ENCODE results near the gene CARNS1.

Gene CARNS1

GRCh38 chr11:67429722-67430121 lies 14.2 kb downstream of the CARNS1 start:
- no peak for DNase-seq

GRCh38 chr11:67431346-67432249 lies 16.1 kb downstream of the CARNS1 start:
- no peak for DNase-seq

GRCh38 chr11:67432655-67433349 lies 17.3 kb downstream of the CARNS1 start:
- no peak for DNase-seq

GRCh38 chr11:67433536-67434394 lies 18.3 kb downstream of the CARNS1 start:
- no peak for DNase-seq

GRCh38 chr11:67434395-67434881 lies 19.0 kb downstream of the CARNS1 start:
- no peak for DNase-seq

- DNase-seq: peak; percentile 53
These were observed 19.7 kb downstream of the CARNS1 start for GRCh38 chr11:67435031-67435726.

GRCh38 chr11:67435727-67436458 lies 20.4 kb downstream of the CARNS1 start:
- no peak for DNase-seq

- peak; percentile 75 for DNase-seq
These were observed 21.1 kb downstream of the CARNS1 start for GRCh38 chr11:67436459-67437081.

- DNase-seq: peak; percentile 65
These were observed 21.8 kb downstream of the CARNS1 start, which contains the start of gene PTPRCAP for GRCh38 chr11:67437082-67437808. Gene PTPRCAP, minus strand, starts transcription at chr11:67437682. Its CDS starts 63 bp downstream, at chr11:67437619.

- DNase-seq: no peak
These were observed 22.3 kb downstream of the CARNS1 start for GRCh38 chr11:67437809-67438157.

- no peak for DNase-seq
These were observed 22.9 kb downstream of the CARNS1 start for GRCh38 chr11:67438158-67438902.

- peak; percentile 75 for DNase-seq
These were observed 24.1 kb downstream of the CARNS1 start for GRCh38 chr11:67439321-67440228.

- DNase-seq: no peak
These were observed 25.0 kb downstream of the CARNS1 start for GRCh38 chr11:67440229-67441097.

GRCh38 chr11:67441098-67441563 lies 25.7 kb downstream of the CARNS1 start:
- DNase-seq: no peak

- DNase-seq: no peak
These were observed 26.4 kb downstream of the CARNS1 start for GRCh38 chr11:67441731-67442351.

- no peak for DNase-seq
These were observed 27.3 kb downstream of the CARNS1 start for GRCh38 chr11:67442504-67443404.

Measured in hematopoietic multipotent progenitor cell treated with erythropoietin and hydrocortisone succinate and interleukin-3 and kit ligand, for 6 days (in vitro differentiated cells).